SJSA1 (cell line): ENCODE data around the gene CYB5D1. TPM values are rescaled to one million over a fixed set of nuclear protein-coding genes. Genes with fewer than 3 reads are reported as not detected.

Experiments used
- DNase-seq, 2 experiments: peaks; one replicate each; pipeline ENCODE4 v3.0.0-alpha.2; 2015 to 2020; ENCODE audit warnings: low spot score in 2 of 2, low read depth in 1 of 2
- H3K27ac ChIP-seq: fragments of 250-450 bp; sonication (Bioruptor Pico); 2 replicates; pipeline ENCODE4 v1.5.1; 2020; ENCODE audit warnings: mild to moderate bottlenecking, moderate library complexity
- H3K27me3 ChIP-seq: fragments of 250-450 bp; sonication (Bioruptor Pico); replicated peaks from 2 replicates; pipeline ENCODE4 v1.5.1; 2020; ENCODE audit warnings: mild to moderate bottlenecking, moderate library complexity
- H3K36me3 ChIP-seq: fragments of 250-450 bp; sonication (Bioruptor Pico); 2 replicates; pipeline ENCODE4 v1.5.1; 2020; ENCODE audit warnings: mild to moderate bottlenecking
- H3K4me1 ChIP-seq: fragments of 250-450 bp; sonication (Bioruptor Pico); replicated peaks from 2 replicates; pipeline ENCODE4 v1.6.1; 2021; ENCODE audit warnings: mild to moderate bottlenecking
- H3K4me3 ChIP-seq: fragments of 250-450 bp; sonication (Bioruptor Pico); 2 replicates; pipeline ENCODE4 v1.5.1; 2020; ENCODE audit warnings: mild to moderate bottlenecking
- H3K9me3 ChIP-seq: fragments of 250-450 bp; sonication (Bioruptor Pico); replicated peaks from 2 replicates; pipeline ENCODE4 v1.5.1; 2020; ENCODE audit warnings: mild to moderate bottlenecking
- total RNA-seq: library from RNA; depleted of rRNA; stranded (reverse); fragments of >200 nt; shearing (Covaris generic); gene quantifications from 2 replicates; pipeline ENCODE4 v1.2.3, GENCODE V29; 2014

Gene CYB5D1
- total RNA-seq, 1 experiment from 2014 or later: 2.6 TPM

GRCh38 chr17:7824021-7824924 lies 33.5 kb upstream of the CYB5D1 start:
- no peaks in the 10 kb centered on the region for H3K36me3 ChIP-seq
- H3K4me3 ChIP-seq: no peak overlapping the region
- no peaks in the 10 kb centered on the region for H3K9me3 ChIP-seq
- H3K4me1 ChIP-seq: no peaks in the 10 kb centered on the region
- H3K27ac ChIP-seq: no peak overlapping the region
- H3K27me3 ChIP-seq: peaks cover 8% of the 10 kb centered on the region
- DNase-seq: no peak

- DNase-seq: no peak
- Histone ChIP-seq H3K27me3 (peaks cover 12% of the 10 kb centered on the region), H3K27ac (no peak overlapping the region), H3K36me3 (no peaks in the 10 kb centered on the region), H3K4me1 (no peaks in the 10 kb centered on the region), H3K9me3 (no peaks in the 10 kb centered on the region), H3K4me3 (no peak overlapping the region)
These were observed 32.4 kb upstream of the CYB5D1 start for GRCh38 chr17:7825206-7825990.

GRCh38 chr17:7830616-7831015 lies 27.2 kb upstream of the CYB5D1 start:
- Histone ChIP-seq H3K4me1 (peaks cover 15% of the 10 kb centered on the region), H3K9me3 (no peaks in the 10 kb centered on the region), H3K27ac (no peak overlapping the region), H3K4me3 (no peak overlapping the region), H3K36me3 (no peaks in the 10 kb centered on the region), H3K27me3 (peaks cover 18% of the 10 kb centered on the region)
- no peak for DNase-seq

DNA sequence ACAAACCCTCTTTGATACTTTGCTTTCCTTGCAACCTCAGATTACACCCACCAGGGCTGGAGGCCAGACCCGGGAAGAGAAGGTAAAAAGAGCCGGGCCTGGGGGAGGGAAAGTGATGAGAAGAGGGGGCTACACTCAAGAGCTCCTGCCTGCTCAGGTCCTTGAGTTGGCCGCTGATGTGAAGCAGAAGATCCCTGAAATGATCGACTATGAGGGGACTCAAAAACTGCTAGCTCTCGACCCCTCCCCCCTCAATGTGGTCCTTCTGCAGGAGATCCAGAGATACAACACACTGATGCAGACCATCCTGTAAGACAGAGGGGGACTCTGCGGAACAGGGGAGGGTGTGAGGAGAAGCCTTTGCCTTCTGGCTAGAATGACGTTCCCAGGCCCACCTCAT lies 26.6 kb upstream of the CYB5D1 start:
- Histone ChIP-seq H3K4me3 (no peak overlapping the region), H3K27me3 (peaks cover 18% of the 10 kb centered on the region), H3K27ac (no peak overlapping the region), H3K9me3 (no peaks in the 10 kb centered on the region), H3K36me3 (no peaks in the 10 kb centered on the region), H3K4me1 (peaks cover 19% of the 10 kb centered on the region)
- DNase-seq: no peak

GRCh38 chr17:7832431-7832830 lies 25.4 kb upstream of the CYB5D1 start:
- Histone ChIP-seq H3K27ac (no peak overlapping the region), H3K27me3 (peaks cover 14% of the 10 kb centered on the region), H3K4me3 (no peak overlapping the region), H3K9me3 (no peaks in the 10 kb centered on the region), H3K36me3 (no peaks in the 10 kb centered on the region), H3K4me1 (peaks cover 31% of the 10 kb centered on the region)
- DNase-seq: no peak

DNA sequence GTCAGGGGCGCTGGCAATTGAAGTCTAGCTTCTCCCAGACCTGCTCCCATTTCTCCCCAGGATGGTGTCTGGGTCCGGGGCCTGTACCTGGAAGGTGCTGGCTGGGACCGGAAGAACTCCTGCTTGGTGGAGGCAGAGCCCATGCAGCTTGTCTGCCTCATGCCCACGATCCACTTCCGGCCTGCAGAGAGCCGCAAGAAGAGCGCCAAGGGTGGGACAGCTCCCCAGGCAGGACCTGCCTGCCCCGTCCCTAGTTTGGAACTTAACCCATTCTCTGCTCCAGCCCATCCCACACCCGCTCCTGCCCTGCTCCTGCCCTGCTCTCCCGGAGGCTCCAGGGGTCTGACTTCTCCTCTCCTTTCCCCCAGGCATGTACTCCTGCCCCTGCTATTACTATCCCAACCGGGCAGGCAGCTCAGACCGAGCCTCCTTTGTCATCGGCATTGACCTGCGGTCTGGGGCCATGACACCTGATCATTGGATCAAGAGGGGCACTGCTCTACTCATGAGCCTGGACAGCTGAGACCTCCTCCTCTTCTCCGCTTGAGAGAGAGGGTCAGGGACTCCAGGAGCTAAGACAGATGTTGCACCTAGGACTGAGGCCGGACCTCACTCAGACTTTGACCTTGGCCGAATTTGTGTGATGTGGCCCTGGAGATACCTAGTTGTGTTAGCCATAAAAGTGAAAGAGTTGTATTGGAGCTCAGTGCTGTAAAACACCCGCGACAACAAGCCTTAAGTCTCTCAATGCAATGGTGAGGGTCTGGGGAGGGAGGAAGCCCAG lies 24.6 kb upstream of the CYB5D1 start:
- Histone ChIP-seq H3K9me3 (no peaks in the 10 kb centered on the region), H3K4me1 (peaks cover 35% of the 10 kb centered on the region), H3K4me3 (peak overlapping the region; percentile 49), H3K36me3 (no peaks in the 10 kb centered on the region), H3K27ac (no peak overlapping the region), H3K27me3 (peaks cover 14% of the 10 kb centered on the region)
- DNase-seq: no peak

GRCh38 chr17:7833795-7834541 lies 23.8 kb upstream of the CYB5D1 start, which contains the start of gene KDM6B:
Gene KDM6B (plus strand): TSS chr17:7834217. CDS start chr17:7845555, 11,338 bp downstream.
- DNase-seq: peak; percentile 88 to 90
- H3K9me3 ChIP-seq: no peaks in the 10 kb centered on the region

DNA sequence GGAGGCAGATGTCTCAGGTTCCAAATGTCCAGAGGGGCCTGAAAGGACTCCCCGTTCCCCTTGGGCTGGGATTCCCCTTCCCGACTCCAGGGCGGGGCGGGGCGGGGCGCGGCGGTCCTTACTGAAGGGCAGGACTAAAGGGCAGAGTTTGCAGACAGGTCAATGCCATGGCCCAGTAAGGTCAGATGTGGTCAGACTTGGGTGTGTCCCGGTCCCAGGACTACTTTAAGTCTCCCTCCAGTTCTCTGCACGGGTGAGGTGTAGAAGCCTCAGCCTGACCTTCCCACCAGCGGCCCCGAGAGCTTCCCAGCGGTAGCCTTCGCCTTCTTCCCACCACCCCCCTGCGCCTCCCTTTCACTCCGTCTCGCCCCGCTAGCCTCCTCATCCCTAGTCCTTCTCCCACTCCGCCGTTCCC lies 23.3 kb upstream of the CYB5D1 start:
- H3K27me3 ChIP-seq: peaks cover 7% of the 10 kb centered on the region

More at GRCh38 chr17:7833795-7834541, 23.8 kb upstream of the CYB5D1 start, which contains the start of gene KDM6B:
- Histone ChIP-seq H3K4me3 (peak within 1 kb of the TSS; percentile 49), H3K36me3 (no peaks in the 10 kb centered on the region), H3K27ac (peak within 1 kb of the TSS; percentile 91), H3K4me1 (peaks cover 39% of the 10 kb centered on the region), H3K27me3 (peaks cover 12% of the 10 kb centered on the region)

GRCh38 chr17:7834957-7835813 lies 22.6 kb upstream of the CYB5D1 start:
- no peaks in the 10 kb centered on the region for H3K36me3 ChIP-seq
- H3K4me3 ChIP-seq: peak overlapping the region; percentile 49
- peak; percentile 95 to 96 for DNase-seq
- H3K27me3 ChIP-seq: peaks cover 6% of the 10 kb centered on the region; the same call in 1 of the 2 replicates
- H3K4me1 ChIP-seq: peaks cover 39% of the 10 kb centered on the region
- H3K27ac ChIP-seq: peak overlapping the region; percentile 91
- no peaks in the 10 kb centered on the region for H3K9me3 ChIP-seq

More for the DNA sequence above, 23.3 kb upstream of the CYB5D1 start:
- peaks cover 39% of the 10 kb centered on the region for H3K4me1 ChIP-seq
- peak overlapping the region; percentile 49 for H3K4me3 ChIP-seq
- peak overlapping the region; percentile 91 for H3K27ac ChIP-seq
- no peaks in the 10 kb centered on the region for H3K9me3 ChIP-seq
- no peaks in the 10 kb centered on the region for H3K36me3 ChIP-seq
- DNase-seq: no peak

DNA sequence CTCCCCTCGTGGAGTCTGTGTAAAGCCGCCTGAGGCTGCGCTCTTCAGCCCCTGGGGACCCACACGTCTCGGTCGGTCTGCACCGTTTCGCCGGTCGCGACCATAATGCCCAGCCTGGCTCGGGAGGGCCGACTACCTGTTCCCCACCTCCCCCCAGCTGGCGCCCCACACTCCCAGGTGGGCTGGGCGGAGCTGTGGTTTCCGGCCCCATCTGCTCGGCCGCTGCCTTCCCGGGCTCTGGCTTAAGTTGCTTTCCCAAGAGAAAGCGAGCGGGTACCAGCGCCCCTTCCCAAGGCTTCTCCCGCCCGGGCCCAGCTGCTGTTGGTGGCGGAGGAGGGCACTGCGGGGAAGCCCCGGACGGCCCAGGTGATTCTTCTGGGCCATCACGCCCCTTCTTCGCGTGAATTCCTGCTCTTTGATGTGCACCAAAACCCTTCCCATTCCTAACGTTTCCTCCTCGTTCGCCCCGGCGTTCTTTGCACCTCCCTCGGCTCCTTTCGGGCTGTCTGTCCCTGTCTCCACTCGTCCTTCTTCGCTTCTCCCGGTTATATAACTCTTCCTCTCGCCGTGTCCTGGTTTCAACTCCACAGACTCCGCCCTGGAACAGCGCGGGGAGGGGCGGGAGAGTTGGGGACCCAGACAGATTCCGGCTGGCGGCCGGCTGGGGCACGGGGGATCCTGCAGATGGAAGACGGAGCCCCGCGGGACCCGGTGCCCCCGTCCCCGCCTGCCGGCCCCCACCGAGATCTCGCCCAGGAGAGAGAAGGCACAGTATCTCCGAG lies 21.8 kb upstream of the CYB5D1 start:
- peaks cover 42% of the 10 kb centered on the region for H3K4me1 ChIP-seq
- H3K27ac ChIP-seq: peak overlapping the region; percentile 48
- DNase-seq: peak in 1 of 2 experiments; percentile 57
- peak overlapping the region; percentile 49 for H3K4me3 ChIP-seq
- peaks cover 6% of the 10 kb centered on the region; the same call in 1 of the 2 replicates for H3K27me3 ChIP-seq
- H3K36me3 ChIP-seq: no peaks in the 10 kb centered on the region
- H3K9me3 ChIP-seq: no peaks in the 10 kb centered on the region

- peak; percentile 64 to 81 for DNase-seq
- Histone ChIP-seq H3K9me3 (no peaks in the 10 kb centered on the region), H3K27me3 (peaks cover 1% of the 10 kb centered on the region; the same call in 1 of the 2 replicates), H3K4me1 (peaks cover 47% of the 10 kb centered on the region), H3K4me3 (peak overlapping the region; percentile 49), H3K27ac (peak overlapping the region; percentile 48), H3K36me3 (no peaks in the 10 kb centered on the region)
These were observed 21.0 kb upstream of the CYB5D1 start for GRCh38 chr17:7836596-7837407.
